Mammary epithelial cell (primary cell): ENCODE data around the gene NXN.

ENCODE experiments used
- EZH2 ChIP-seq: IDR thresholded peaks from 2 replicates; pipeline ENCODE4 v1.6.1; 2012; ENCODE audit warnings: low read length, inconsistent platforms, borderline replicate concordance
- TF ChIP-seq, protein P1 (sequence below), 2 donors: IDR thresholded peaks in 1 of 2; conservative IDR thresholded peaks in 1 of 2; 2 replicates each; pipeline ENCODE4 v1.5.1; 2011 to 2012; ENCODE audit warnings: inconsistent platforms in 2 of 2, low read length in 2 of 2, mild to moderate bottlenecking in 2 of 2, control low read depth in 1 of 2, low read depth in 1 of 2; ENCODE audit not compliant: insufficient read depth in 1 of 2; ENCODE audit errors: extremely low read depth in 1 of 2

DNA sequence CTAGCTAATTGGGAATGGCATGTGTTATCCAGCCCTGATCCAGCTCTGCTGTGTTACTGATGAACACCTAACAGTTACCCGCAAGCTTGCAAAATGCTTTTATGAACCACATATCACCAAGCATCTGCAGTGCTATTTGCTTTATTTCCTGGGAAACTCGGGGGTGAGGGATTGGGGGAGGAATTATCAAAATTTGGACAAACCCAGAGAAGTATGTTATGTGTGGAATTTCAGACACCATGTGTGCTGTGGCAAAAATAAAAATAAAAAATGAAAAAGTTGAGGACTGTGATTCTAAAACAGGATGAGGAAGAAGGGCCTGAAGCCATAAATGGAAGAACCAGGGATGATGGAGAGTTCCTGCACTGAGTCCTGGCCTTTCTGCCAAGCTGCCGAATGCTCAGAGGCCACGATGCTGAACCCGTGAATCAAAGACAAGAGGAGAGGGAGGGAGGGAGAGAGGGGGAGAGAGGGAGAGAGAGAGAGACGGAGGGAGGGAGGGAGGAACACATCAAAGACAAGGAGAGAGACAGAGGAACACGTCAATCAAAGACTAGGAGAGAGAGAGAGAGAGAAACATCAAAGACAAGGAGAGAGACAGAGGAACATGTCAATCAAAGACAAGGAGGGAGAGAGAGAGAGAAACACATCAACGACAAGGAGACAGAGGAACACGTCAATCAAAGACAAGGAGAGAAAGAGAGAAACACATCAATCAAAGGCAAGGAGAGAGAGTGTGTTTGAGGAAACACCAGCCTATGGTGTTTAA is 107.6 kb downstream of the NXN start:
- TF ChIP-seq, protein P1, sequence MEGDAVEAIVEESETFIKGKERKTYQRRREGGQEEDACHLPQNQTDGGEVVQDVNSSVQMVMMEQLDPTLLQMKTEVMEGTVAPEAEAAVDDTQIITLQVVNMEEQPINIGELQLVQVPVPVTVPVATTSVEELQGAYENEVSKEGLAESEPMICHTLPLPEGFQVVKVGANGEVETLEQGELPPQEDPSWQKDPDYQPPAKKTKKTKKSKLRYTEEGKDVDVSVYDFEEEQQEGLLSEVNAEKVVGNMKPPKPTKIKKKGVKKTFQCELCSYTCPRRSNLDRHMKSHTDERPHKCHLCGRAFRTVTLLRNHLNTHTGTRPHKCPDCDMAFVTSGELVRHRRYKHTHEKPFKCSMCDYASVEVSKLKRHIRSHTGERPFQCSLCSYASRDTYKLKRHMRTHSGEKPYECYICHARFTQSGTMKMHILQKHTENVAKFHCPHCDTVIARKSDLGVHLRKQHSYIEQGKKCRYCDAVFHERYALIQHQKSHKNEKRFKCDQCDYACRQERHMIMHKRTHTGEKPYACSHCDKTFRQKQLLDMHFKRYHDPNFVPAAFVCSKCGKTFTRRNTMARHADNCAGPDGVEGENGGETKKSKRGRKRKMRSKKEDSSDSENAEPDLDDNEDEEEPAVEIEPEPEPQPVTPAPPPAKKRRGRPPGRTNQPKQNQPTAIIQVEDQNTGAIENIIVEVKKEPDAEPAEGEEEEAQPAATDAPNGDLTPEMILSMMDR (conservative IDR thresholded peaks at IDR 0.05 in 1 of 2, IDR thresholded peaks at IDR 0.05 in 1 of 2; ENCODE audit: extremely low read depth in 1 of 2, insufficient read depth in 1 of 2, low read depth in 1 of 2, low read length in 2 of 2) = no peak
- TF ChIP-seq EZH2 = no peak
